IMR-90 (cell line): ENCODE measurements around the gene ABCA9. TPM values are rescaled to one million over a fixed set of nuclear protein-coding genes. Genes with fewer than 3 reads are reported as not detected.
"Not testable (repeated sequence)": the region's sequence is repeated elsewhere in the genome, so short reads cannot be mapped to it uniquely, and the experiment has no call there.

Source experiments
- ATAC-seq: fragments of 200-7000 bp; cut with Tn5 transposase; 2 replicates; pipeline ENCODE4 v1.9.1; 2020; ENCODE audit warnings: low read depth, mild to moderate bottlenecking, moderate library complexity
- BruUV-seq: library from RNA; stranded (reverse); fragments of 400-500 nt; replicated peaks from 2 replicates; lab custom pipeline; 2021; lab: Mats Ljungman, UMichigan
- CTCF ChIA-PET: fragments of 300-600 bp; formaldehyde crosslinking; extraction: SDS; loops from one replicate; lab custom pipeline; 2021; ENCODE audit warnings: antibody characterized with exemption; lab: Yijun Ruan, JAX
- POLR2A ChIA-PET: fragments of 300-600 bp; sonication (Branson Sonifier 250); formaldehyde crosslinking; loops from one replicate; lab custom pipeline; 2022; ENCODE audit warnings: antibody characterized with exemption; ENCODE audit not compliant: unreplicated experiment; lab: Charles Lee
- DNase-seq: peaks from one replicate; pipeline ENCODE4 v3.0.0; 2013
- H2AFZ ChIP-seq: replicated peaks from 2 replicates; pipeline ENCODE3; 2013; ENCODE audit warnings: low read length, mild to moderate bottlenecking; ENCODE audit not compliant: poor library complexity
- H2AK5ac ChIP-seq: 2 replicates; pipeline ENCODE4 v1.6.1; 2013; ENCODE audit warnings: low read depth, low read length, inconsistent platforms
- H2AK9ac ChIP-seq: replicated peaks from 2 replicates; pipeline ENCODE3; 2013; ENCODE audit warnings: mild to moderate bottlenecking, low read depth, low read length, moderate library complexity; ENCODE audit not compliant: poor library complexity
- H2BK120ac ChIP-seq: 2 replicates; pipeline ENCODE4 v1.6.1; 2013; ENCODE audit warnings: low read depth, low read length, inconsistent platforms
- H2BK15ac ChIP-seq: 3 replicates; pipeline ENCODE4 v1.6.1; 2013; ENCODE audit warnings: low read depth, low read length, inconsistent platforms
- H2BK20ac ChIP-seq: 2 replicates; pipeline ENCODE4 v1.6.1; 2013; ENCODE audit warnings: low read depth, mild to moderate bottlenecking, inconsistent platforms, low read length, moderate library complexity
- H2BK5ac ChIP-seq: 2 replicates; pipeline ENCODE4 v1.6.1; 2013; ENCODE audit warnings: mild to moderate bottlenecking, low read depth, low read length, inconsistent platforms; ENCODE audit not compliant: poor library complexity, severe bottlenecking
- H3K14ac ChIP-seq: replicated peaks from 2 replicates; pipeline ENCODE4 v1.6.1; 2013; ENCODE audit warnings: low read depth, low read length, inconsistent platforms
- H3K18ac ChIP-seq: 2 replicates; pipeline ENCODE4 v1.6.1; 2013; ENCODE audit warnings: low read depth, low read length, control low read depth
- H3K23ac ChIP-seq: 2 replicates; pipeline ENCODE4 v1.6.1; 2013; ENCODE audit warnings: low read depth, low read length, inconsistent platforms
- H3K27ac ChIP-seq: 2 replicates; pipeline ENCODE4 v1.5.1; 2013; ENCODE audit warnings: mild to moderate bottlenecking, control low read depth, low read length; ENCODE audit not compliant: insufficient read depth
- H3K27me3 ChIP-seq: 2 replicates; pipeline ENCODE4 v1.6.1; 2013; ENCODE audit warnings: low read length; ENCODE audit not compliant: control insufficient read depth, insufficient read depth
- H3K36me3 ChIP-seq: 2 replicates; pipeline ENCODE4 v1.6.1; 2013; ENCODE audit warnings: low read length, mixed read lengths; ENCODE audit not compliant: control insufficient read depth, insufficient read depth
- H3K4ac ChIP-seq: 2 replicates; pipeline ENCODE4 v1.6.1; 2013; ENCODE audit warnings: low read depth, low read length, inconsistent platforms
- H3K4me1 ChIP-seq: 2 replicates; pipeline ENCODE4 v1.6.1; 2013; ENCODE audit warnings: low read length, mixed read lengths; ENCODE audit not compliant: control insufficient read depth, insufficient read depth
- H3K4me2 ChIP-seq: 2 replicates; pipeline ENCODE4 v1.6.1; 2013; ENCODE audit warnings: low read depth, mild to moderate bottlenecking, control low read depth, low read length, moderate library complexity
- H3K4me3 ChIP-seq: 2 replicates; pipeline ENCODE4 v1.5.1; 2013; ENCODE audit warnings: low read depth, mild to moderate bottlenecking, control low read depth, low read length, moderate library complexity; ENCODE audit not compliant: insufficient read depth
- H3K56ac ChIP-seq: 2 replicates; pipeline ENCODE4 v1.6.1; 2013; ENCODE audit warnings: low read length, inconsistent platforms; ENCODE audit not compliant: insufficient read depth; ENCODE audit errors: extremely low read depth
- H3K79me1 ChIP-seq, 2 experiments: 2 replicates each; pipeline ENCODE4 v1.6.1; 2013; ENCODE audit warnings: low read length in 2 of 2, inconsistent platforms in 1 of 2, low read depth in 1 of 2
- H3K9ac ChIP-seq: 2 replicates; pipeline ENCODE4 v1.6.1; 2013; ENCODE audit warnings: low read depth, low read length, control low read depth
- H3K9me1 ChIP-seq: 2 replicates; pipeline ENCODE4 v1.6.1; 2013; ENCODE audit warnings: low read length, inconsistent platforms; ENCODE audit not compliant: insufficient read depth
- H3K9me3 ChIP-seq: 2 replicates; pipeline ENCODE4 v1.6.1; 2013; ENCODE audit warnings: low read length; ENCODE audit not compliant: control insufficient read depth, insufficient read depth
- H4K20me1 ChIP-seq: 2 replicates; pipeline ENCODE4 v1.6.1; 2013; ENCODE audit warnings: low read length, inconsistent platforms; ENCODE audit not compliant: insufficient read depth
- H4K5ac ChIP-seq: 2 replicates; pipeline ENCODE4 v1.6.1; 2013; ENCODE audit warnings: mild to moderate bottlenecking, low read depth, low read length, control low read depth
- H4K8ac ChIP-seq, 2 experiments: 2 replicates each; pipeline ENCODE4 v1.6.1; 2013; ENCODE audit warnings: low read depth in 2 of 2, low read length in 2 of 2, control low read depth in 1 of 2, inconsistent platforms in 1 of 2
- H4K91ac ChIP-seq: 2 replicates; pipeline ENCODE4 v1.6.1; 2013; ENCODE audit warnings: low read depth, low read length, inconsistent platforms; ENCODE audit not compliant: insufficient read depth
- WGBS, 2 experiments: methylation state at CpG; one replicate each; pipeline versions ENCODE4 v1.1.5 to v1.1.7; 2013; ENCODE audit warnings: missing lambda C conversion rate in 2 of 2; ENCODE audit not compliant: insufficient read length in 1 of 2; ENCODE audit errors: extremely low coverage in 2 of 2; 5-methylcytosine and 5-hydroxymethylcytosine counted together
- dilution Hi-C: fragments of 300-500 bp; cut with HindIII; formaldehyde crosslinking; loops from one replicate; pipeline ENCODE4 v1.14.3; 2018; ENCODE audit warnings: low sequenced_read_pairs; ENCODE audit not compliant: unreplicated experiment
- in situ Hi-C: fragments of 300-500 bp; cut with MboI; formaldehyde crosslinking; loops from 3 replicates; pipeline ENCODE4 v1.14.3; 2019; ENCODE audit warnings: low sequenced_read_pairs, inconsistent platforms, mixed read lengths
- intact Hi-C: fragments of 100-400 bp; cut with micrococcal nuclease; formaldehyde crosslinking; loops from 2 replicates; pipeline ENCODE4 v1.10.0; 2022
- polyA plus RNA-seq, 3 experiments: library from polyadenylated mRNA; depleted of rRNA; stranded (reverse); fragments of >200 nt; gene quantifications; 2 replicates each; pipeline ENCODE4 v1.2.3, GENCODE V29; 2012; ENCODE audit warnings: low replicate concordance in 1 of 3
- total RNA-seq: library from RNA; depleted of rRNA; stranded (reverse); fragments of >200 nt; gene quantifications from 2 replicates; pipeline ENCODE4 v1.2.3, GENCODE V29; 2012

ABCA9 gene
- total and polyA plus RNA-seq, 2 of the 4 experiments (the other 2 are of a cell fraction), result under 0.01 TPM; not detected in 1

DNA sequence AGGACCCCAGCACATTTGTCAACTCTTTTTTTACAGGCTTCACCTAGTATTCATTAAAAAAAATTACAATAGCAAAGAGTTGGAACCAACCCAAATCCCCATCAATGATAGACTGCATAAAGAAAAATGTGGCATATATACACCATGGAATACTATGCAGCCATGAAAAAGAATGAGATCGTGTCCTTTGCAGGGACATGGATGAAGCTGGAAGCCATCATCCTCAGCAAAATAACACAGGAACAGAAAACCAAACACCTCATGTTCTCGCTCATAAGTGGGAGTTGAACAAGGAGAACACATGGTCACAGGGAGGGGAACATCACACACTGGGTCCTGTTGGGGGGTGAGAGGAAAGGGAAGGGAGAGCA lies 116.9 kb downstream of the ABCA9 start:
- H4K20me1 ChIP-seq, H3K9ac ChIP-seq, DNase-seq, H3K4me2 ChIP-seq, intact Hi-C loops, H2AFZ ChIP-seq, H3K4ac ChIP-seq, H2BK120ac ChIP-seq, H3K27ac ChIP-seq, H2AK9ac ChIP-seq, H4K91ac ChIP-seq, H3K4me3 ChIP-seq, H3K18ac ChIP-seq, H3K79me1 ChIP-seq, H2AK5ac ChIP-seq, H3K23ac ChIP-seq, H3K36me3 ChIP-seq, H2BK20ac ChIP-seq, dilution Hi-C loops, CTCF ChIA-PET, BruUV-seq, POLR2A ChIA-PET, H2BK15ac ChIP-seq, H4K5ac ChIP-seq, H3K27me3 ChIP-seq, H3K4me1 ChIP-seq, in situ Hi-C loops, H2BK5ac ChIP-seq, H3K9me3 ChIP-seq, H3K56ac ChIP-seq, H3K14ac ChIP-seq, H3K9me1 ChIP-seq, ATAC-seq, H4K8ac ChIP-seq: not testable (repeated sequence)
- no CpG with 5 or more reads among the region's 2 CpGs for WGBS, 2 experiments
